Stimulated activated CD8-positive, alpha-beta memory T cell treated with anti-CD3 and anti-CD28 coated beads, Interleukin-4, amount 100 ng/mL, for 4 hours (primary cell): ENCODE results near the gene MRPL28.
"Not testable (repeated sequence)": the region's sequence is repeated elsewhere in the genome, so short reads cannot be mapped to it uniquely, and the experiment has no call there.

Source experiments
- DNase-seq, 2 donors: peaks; one replicate each; pipeline ENCODE4 v3.0.0-alpha.2; 2020; ENCODE audit warnings: low read depth in 2 of 2, low spot score in 1 of 2

Gene MRPL28

DNA sequence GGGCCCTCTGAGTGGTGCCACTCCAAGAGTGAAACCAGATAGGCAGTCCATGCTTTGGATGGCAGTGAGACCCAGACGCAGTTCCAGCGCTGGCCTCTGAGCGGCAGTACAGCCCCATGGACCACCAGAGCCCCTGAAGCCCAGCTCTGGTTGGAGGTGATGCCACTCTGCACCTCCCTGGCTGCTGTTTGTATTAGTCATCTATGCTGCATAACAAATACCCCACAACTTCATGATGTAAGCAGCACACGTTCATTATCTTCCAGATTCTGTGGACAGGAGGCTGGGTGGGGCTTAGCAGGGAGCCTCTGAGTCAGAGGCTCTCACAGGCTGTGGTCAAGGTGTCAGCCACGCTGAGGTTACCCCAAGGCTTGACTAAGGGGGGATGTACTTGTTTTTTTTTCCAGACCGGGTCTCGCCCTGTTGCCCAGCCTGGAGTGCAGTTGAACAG, 21.6 kb upstream of the MRPL28 start:
- peak; percentile 51 to 76 for DNase-seq

DNA sequence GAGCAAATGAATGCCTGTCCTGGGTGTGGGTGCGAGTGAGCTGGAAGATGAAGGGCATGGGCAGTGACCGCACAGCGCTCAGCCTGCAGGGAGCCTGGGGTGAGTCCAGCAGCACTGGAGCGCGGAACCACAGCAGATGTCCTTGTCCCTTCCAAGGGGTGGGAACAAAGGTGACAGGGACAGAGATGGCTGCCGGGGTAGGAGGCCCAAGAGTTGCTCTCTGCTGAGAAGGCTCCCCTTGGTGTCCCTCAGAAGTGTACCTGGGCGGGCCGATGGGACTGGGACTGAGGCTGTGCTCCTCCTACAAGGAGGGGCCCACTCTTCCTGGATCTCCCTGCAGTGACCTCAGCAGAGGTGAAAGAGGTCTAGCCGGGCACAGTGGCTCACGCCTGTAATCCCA, 19.0 kb upstream of the MRPL28 start:
- DNase-seq: no peak

DNA sequence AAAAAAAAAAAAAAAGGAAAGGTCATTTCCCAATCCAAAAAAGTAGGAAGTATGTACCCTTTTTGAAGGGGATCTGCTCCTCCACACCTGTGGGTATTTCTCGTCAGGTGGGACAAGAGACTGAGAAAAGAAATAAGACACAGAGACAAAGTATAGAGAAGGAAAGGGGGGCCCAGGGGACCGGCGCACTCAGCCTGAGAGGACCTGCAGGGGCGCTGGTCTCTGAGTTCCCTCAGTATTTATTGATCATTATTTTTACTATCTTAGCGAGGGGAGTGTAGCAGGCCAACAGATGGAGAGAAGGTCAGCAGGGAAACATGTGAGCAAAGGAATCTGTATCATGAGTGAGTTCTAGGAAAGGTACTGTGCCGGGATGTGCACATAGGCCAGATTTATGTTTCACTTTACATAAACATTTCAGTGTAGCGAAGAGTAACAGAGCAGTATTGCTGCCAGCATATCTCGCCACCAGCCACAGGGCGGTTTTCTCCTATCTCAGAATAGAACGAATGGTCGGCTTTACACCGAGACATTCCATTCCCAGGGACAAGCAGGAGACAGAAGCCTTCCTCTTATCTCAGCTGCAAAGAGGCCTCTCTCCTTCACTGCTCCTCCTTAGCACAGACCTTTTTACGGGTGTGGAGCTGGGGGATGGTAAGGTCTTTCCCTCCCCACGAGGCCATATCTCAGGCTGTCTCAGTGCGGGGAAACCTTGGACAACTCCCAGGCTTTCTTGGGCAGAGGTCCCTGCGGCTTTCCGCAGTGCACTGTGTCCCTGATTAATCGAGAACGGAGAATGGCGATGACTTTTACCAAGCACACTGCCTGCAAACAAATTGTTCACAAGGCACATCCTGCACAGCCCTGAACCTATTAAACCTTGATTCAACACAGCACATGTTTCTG, 17.7 kb upstream of the MRPL28 start:
- not testable (repeated sequence) for DNase-seq

DNA sequence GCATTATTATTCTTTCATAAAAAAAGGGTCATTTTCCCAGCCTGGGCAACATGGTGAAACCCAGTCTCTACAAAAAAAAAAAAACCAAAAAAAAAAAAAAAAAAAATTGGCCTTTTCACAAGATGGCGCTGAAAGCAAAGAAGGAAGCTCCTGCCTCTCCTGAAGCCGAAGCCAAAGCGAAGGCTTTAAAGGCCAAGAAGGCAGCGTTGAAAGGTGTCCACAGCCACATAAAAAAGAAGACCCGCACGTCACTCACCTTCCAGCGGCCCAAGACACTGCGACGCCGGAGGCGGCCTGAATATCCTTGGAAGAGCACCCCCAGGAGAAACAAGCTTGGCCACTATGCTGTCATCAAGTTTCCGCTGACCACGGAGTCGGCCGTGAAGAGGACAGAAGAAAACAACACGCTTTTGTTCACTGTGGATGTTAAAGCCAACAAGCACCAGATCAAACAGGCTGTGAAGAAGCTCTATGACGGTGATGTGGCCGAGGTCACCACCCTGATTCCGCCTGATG, 16.4 kb upstream of the MRPL28 start:
- DNase-seq: no peak

DNA sequence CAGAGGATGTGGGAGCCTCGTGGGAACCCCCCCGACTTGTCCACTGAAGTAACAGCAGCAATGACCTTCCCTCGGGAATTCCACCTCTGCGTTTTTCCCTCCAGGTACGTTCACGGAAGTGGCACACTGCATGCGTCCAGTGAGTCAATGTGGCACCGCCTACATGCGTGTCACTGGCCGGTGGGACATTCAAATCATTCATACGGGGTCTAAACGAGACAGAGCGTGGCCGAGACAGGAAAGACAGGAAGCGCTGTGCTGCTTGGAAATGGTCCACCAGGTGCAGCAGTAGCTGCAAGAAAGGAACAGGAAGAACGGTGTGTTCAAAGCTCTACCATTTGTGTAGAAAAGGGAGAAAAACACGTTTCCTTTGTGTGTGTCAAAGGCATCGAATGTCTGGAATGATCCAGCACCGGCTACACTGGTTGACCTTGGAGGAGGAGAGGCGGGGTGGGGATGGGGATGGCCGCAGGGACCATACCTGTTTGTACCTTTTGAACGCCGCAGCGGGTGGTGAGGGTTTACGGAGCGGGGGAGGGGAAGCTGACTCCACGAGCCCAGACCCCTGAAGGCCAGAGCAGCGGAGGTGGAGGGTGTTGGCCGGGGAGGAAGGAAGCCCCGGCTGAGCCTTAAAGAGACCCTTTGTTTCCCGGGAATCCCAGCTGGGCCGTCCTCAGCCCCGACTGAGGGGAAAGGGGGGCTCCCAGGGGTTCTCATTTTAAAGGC, 13.2 kb upstream of the MRPL28 start:
- no peak for DNase-seq

DNA sequence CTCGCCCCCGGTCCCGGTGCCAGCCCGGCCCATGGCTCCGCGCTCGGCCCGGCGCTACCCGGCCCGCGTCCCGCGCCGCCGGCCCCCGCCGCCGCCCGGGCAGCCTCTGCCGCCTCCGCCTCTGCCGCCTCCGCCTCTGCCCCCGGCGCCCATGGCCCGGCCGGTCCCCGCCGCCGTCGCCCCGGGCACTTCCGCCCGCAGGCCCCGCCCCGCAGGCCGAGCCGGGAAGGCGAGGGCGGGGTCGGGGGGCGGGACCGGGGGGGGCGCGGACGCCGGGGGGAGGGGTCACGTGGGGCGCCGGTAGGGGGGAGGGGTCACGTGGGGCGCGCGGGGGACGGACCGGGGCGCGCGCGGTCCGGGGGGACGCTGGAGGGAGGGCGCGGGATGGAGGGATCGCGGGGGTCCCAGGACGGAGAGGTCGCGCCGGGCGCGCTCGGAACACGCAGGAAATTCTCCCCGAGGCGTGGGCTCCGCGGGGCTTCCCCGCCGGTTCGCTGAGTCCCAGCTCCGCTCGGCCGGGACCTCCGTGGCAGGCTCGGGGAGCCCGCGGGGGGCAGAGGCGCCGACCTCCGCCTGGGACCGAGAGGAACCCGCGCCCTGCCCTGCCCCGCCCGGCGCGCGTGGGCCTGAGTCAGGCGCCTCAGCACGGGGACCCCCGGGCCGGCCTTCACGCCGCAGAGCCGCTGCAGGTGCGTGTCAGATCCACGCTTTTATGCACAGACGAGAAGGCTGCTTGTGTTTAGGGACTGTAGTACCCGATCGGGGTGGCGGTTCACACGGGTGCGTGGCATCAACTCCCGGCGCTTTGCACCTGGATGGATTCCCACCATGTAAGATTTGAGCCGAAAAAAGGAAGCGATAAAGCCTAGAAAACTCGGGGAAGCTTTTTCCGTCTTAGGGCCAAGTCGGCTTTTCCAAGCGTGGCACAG, 11.7 kb upstream of the MRPL28 start, which contains the start of gene PGAP6:
TSS of gene PGAP6 (minus strand) at position 190 of the 929 bp plus-strand sequence. CDS start at position 33, 157 bp downstream.
- DNase-seq: peak in 1 of 2 donors; percentile 31

DNA sequence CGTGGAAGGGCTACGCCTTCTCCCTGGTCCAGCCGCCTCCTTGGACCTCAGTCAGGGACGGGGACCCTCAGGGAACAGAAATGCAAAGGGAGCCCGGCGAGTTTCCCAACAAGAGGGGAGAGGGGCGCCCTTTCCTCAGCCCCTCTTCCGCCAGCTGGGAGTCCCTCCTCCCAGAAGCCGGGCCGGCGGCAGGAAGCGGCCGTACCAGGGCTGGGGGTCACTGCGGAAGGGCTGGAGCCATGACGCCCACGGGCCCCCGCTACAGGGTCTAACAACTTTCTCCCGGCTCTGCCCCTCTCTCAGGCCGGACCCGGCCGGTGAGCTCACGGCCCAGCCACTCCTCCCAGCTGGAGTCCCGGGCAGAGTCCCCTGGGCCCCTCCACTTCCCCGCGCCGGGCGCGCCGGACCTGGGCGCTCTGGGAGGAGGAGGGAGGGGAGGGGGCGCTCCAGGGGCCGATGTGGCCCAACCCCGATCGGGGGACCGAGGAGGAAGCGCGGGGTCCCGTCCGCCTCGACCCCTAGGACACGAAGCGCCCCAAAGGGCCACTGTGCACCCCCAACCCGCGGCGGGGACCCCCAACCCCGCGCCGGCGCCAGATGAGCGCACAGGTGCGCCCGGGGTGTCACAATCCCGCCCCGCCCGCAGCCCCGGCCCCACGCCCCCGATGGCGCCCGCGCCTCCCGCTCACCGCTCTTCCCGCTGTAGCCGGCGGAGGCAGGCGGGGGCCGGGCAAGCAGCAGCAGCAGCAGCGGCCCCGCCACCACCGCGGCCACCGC, 10.9 kb upstream of the MRPL28 start:
- no peak for DNase-seq

DNA sequence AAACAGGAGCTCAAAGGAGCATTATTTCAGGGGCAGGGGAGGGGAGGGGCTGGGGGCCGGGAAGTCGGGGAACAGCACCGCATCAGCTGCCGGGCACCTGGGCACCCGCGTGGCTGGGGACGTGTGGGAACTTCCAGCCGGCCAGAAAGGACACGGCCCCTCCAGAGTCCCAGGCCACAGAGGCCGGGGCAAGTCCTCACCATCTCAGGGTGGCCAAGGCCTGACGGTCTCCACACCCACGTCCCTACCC, 10.3 kb upstream of the MRPL28 start:
- no peak for DNase-seq

DNA sequence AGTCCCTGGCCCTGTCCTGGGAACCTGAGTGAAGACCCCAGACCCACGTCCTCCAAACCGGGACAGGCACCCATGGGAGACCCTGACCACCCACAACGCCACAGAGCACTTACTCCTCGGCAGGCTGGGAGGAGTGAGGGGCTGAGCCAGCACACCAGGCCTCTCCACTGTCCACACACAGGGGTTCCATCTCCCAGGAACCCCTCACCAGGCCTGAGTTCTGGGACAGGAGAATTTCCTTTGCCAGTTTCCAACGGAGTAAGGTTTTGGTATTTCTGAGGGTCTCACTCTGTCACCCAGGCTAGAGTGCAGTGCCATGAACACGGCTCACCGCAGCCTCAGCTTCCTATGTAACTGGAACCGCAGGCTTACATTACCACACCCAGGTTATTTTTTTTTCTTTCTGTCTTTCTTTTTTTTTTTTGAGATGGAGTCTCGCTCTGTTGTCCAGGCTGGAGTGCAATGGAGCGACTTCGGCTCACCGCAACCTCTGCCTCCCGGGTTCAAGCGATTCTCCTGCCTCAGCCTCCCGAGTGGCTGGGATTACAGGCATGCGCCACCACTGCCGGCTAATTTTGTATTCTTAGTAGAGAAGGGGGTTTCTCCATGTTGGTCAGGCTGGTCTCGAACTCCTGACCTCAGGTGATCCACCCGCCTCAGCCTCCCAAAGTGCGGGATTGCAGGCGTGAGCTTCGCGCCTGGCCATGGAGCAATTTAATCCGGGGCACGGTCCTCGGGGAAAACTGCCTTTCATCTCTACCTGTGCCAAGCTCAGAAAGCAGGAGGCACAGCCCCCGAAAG, 9.8 kb upstream of the MRPL28 start:
- DNase-seq: no peak

DNA sequence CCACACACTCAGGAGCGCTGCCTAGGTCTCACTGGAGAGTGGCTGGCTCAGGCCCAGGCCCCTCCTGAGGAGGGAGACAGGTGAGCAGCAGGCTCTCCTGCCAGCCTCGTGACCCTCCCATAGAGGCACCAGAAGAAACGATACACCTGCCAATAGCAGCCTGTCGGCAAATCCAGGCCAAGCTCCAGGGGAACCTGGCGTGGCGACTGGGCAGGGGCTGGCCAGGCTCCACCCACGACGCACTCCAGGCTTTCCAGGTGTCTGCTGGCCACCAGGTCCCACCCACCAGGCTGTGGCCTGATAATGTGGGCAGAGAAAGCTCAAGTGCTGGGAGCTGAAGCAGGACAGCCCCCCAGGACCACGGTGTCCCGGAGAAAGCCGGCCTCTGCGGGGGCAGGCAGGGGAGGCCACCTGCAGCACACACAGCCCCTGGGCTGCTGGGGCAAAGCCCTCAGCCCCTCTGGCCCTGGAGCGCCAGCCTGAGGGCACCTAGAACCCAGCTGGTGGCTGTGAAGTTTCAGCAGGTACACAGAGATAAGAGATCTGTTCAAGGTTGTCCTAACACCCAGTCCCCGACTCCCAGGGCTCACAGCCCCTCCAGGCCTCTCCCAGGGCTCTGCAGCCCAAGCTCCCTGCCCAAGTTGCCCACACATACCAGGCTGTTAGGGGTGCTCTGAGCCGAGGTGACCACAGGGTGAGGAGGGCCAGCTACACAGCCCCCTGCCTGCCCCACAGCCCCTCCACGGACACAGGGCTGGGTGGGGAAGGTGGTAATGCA, 9.0 kb upstream of the MRPL28 start:
- DNase-seq: no peak

DNA sequence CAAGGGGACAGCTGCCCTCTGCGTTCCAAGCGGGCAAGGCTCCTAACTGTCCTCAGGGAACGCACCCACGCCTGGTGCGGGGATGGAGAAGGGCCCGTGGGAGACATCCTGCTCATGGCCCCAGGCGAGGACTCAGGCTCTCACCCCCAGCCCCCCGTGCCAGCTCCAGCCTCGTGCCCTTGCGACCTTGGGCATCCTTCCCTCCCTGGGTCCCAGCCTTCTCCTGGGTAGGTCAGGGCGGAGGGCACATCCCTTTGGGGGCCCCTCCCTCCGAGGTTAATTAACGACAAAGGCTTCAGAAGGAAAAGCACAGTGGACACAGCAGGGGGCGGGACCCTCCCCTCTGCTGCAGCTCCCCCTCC, 8.5 kb upstream of the MRPL28 start:
- no peak for DNase-seq

DNA sequence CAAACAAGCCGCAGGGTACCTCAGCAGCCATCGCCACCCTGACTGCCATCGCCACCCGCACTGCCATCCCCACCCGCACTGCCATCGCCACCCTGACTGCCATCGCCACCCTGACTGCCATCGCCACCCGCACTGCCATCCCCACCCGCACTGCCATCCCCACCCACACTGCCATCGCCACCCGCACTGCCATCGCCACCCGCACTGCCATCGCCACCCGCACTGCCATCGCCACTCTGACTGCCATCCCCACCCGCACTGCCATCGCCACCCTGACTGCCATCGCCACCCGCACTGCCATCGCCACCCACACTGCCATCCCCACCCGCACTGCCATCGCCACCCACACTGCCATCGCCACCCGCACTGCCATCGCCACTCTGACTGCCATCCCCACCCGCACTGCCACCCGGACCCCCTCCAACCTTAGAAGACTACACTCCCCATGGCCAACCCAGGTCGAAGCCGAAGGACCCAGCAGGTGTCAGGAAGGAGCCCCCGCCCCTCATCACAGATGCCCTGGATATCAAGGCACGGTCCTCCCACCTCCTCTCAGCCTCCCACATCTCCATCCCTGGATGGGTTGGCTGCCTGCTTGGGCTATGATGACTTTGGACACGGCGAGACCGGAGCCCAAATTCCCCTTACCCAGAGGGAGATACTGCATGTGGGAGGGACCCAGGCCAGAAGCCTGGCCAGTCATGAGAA, 7.9 kb upstream of the MRPL28 start:
- DNase-seq: not testable (repeated sequence)

DNA sequence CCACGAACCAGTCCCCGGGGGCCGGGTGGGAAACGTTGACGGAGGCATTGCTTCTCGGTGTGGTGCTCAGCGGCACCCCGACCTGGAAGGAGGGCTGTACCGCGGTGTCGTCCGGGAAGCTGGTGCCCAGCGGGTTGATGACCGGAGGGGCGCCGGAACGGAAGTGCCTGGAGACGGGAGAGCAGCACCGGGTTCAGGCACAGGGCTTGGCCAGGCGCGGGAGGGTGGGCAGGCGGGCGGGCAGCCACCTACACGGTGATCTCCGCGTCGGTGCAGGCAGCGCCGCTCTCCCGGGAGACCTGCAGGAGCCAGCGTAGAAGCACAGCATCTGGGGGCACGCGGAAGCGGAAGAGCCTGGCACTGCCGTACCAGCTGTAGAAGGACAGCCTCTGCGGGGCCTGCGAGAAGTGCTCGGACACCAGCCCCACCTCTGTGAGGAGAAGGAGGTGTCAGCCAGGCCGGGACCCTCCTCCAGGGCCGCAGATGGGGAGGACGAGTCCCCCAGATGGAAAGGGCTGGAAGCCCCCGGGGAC, 7.1 kb upstream of the MRPL28 start:
- DNase-seq: no peak

DNA sequence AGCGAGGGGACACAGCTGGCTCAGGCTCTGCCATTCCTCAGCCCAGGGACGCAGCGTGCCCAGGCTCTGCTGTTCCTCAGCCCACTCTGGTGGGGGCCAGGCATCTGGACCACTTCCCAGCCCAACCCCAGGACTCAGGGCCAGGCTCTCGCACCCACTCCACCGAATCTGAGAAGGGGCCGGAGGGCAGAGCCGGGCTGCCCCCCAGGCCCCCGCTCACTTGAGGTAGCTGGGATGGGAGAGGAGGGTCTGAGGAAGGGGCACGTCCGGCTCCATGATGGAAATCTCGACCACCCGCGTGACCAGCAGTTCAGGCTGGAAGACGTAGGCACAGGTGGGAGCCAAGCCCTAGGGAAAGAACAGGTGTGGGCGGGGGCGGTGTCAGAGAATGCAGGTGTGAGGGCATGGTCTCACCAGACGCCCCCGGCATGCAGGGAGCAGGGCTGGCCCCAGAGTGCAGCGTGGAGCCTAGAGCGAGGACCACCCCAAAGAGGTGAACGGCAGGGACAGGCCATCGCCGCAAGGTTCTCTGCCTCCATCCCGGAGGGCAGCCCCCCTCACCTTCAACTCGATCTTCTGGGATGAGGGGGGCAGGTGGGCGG, 6.6 kb upstream of the MRPL28 start:
- no peak for DNase-seq

DNA sequence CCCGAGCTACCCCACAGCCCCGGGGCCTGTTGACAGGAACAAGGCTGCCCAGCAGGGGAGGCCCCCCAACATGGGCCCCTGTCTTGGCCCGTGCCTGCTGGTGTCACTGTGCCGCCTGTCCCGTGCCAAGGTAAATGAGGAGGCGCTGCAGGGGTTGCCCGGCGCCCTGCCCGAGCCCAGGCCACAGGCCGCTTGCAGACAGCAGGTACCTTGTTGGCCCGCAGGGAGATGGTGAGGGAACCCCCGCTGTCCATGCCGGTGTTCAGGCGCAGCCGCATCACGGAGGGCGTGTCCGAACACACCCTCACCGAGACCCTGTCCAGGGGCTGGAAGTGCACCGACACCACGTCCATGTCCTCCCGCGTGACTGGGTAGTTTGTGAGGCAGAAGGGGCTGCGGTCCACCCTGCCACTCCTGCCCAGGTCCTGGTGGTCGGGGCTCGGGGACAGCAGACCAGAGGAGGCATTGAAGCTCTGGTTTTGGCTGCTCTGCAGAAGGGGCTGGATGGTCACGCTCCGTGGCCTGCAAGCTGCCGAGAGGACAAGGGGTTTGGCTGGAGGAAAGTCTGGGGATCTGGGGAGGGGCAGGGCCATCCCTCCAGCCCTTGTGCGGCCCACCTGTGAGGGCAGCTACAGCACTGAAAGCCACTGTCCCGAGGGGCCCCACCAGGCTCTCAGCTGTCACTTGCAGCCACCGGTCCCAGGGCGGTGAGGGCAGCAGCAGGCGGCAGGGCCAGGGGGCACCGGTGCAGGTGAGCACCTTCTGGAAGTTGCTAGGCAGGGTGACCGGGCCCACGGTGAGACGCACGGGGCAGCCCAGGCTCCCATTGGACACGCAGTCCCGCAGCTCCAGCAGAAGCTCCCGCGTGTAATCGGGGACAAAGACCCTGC, 5.8 kb upstream of the MRPL28 start:
- no peak for DNase-seq

DNA sequence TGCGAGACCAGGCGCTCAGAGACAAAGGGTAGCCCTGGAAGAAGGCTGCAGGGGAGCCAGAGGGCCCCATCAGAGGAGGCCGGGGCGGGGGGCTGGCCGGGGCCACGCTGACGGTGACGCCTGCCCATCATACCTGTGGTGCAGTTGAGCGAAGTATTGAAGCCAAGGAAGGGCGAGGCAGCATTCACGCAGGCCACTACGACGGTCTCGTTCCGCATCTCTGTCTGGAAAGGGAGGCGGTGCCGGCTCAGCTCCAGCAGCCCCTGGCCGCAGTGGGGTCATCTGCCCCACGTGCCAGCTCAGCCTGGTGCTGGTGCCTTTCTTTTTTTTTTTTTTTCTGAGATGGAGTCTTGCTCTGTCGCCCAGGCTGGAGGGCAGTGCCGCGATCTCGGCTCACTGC, 4.9 kb upstream of the MRPL28 start:
- DNase-seq: no peak

DNA sequence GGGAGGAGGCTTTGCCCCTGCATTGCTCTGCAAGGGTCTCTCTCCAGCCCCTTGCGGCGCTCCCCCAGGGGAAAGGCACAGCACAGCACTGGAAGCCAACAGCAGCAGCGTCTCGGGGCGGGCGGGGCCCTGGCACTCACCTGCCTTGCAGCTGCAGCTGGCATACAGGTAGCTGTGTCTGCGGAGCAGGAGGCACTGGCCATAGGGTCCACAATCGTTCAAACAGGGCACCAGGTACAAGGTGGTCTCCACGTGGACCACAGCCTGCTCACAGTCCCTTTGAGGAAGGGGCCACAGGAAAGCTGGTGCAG, 4.2 kb upstream of the MRPL28 start:
- no peak for DNase-seq
